ENCODE measurements around the gene FAM110A.
"Not testable (repeated sequence)": the region's sequence is repeated elsewhere in the genome, so short reads cannot be mapped to it uniquely, and the experiment has no call there.

Gene FAM110A

DNA sequence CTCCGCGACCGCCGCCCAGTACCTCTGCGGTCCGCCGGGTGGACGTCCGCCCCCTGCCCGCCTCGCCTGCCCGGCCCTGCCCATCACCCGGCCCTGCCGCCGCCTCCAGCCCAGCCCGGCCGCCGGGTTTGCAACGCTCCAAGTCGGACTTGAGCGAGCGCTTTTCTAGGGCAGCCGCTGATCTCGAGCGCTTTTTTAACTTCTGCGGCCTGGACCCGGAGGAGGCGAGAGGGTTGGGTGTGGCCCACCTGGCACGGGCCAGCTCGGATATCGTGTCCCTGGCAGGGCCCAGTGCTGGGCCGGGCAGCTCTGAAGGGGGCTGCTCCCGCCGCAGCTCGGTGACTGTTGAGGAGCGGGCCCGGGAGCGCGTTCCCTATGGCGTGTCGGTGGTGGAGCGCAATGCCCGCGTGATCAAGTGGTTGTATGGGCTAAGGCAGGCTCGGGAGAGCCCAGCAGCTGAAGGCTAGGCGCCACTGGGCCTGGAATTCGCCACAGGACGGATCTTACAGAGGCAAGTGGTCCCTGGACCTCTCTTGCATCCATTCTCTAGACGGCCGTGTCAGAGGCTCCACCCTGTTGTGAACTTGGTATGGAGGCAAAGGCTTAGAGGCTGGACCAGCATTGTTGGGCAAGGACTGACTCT, 11.8 kb downstream of the FAM110A start:
- DNase-seq: no peak

DNA sequence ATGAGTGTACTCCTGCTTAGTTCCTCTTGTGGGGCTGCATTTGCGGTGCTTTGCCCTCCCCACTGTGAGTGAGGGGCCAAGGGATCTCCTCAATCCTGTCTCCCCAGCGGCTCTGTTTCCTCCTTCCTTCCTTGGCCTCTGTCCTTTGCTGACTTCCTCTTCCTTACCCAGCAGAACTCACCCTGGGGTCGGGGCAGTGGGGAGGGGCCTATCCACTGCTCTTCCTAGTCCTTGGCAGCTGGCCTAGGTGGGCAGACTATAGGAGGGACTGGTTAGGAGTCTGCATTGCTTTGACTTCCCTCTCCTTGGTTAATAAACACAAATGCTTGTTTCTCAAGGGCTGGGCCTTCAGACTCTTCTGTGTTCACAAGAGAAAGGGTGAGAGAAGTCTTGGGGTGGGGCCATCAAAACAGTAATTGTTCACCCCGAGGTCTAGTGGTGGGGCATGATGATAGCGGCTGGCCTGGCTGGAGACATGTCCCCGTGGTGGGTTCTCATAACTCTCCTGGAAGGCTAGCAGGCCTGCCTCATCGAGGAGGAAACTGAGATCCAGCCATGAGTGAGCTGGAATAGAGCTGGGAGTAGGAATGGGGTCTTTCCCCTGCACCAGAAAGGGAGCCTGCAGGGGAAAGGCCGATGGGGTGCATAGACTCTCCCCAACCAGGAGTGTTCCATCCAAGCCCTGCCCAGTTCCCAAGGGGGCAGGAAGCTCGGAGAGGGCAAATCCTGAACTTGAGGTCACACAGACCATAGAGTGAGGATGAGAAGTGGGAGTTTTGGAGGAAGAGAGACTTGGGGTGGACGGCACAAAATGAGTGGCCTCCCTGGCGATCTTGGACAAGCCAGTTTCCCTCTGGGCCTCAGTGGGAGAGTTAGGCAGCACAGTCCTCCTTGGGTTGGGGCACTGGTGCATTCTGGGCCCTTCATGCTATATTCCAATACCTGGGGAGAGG, 12.7 kb downstream of the FAM110A start:
- DNase-seq: no peak

DNA sequence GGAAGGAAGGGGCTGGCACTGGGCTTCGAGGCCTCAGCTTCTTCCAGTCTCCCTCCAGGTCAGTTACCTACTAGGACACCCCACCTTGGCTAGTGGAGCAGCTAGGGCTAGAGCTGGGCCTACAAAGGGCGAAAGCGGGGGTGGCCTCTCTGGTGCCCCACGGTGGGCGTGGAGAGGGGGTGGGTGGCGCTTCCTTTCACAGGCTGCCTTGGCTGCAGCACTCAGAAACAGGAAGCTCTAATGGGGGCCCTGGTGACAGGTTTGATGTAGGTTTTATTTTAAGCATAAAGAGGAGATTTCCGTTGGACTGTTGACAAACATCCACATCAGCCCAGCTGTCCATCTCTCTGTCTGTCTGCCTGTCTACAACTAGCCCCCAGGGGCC, 13.4 kb downstream of the FAM110A start:
- no peak for DNase-seq

DNA sequence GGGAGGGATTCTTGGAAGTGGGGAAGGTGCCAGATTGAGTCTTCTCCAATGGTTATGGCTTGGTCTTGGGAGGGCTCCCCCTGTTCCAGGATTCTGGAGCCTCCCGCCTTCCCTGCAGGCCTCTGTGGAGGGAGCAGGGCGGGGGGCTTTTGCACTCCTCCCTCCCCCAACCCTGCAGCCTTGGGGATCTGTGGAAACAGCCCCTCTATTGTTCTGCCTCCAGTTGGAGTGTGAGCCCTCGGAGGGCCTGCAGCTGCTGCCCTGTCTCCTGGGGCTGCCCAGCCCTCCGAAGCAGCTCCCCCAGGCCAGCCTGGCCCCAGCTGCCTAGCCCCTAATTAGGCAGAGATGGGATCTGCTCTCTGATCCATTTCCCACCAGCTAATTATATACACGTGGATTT, 14.7 kb downstream of the FAM110A start:
- no peak for DNase-seq

DNA sequence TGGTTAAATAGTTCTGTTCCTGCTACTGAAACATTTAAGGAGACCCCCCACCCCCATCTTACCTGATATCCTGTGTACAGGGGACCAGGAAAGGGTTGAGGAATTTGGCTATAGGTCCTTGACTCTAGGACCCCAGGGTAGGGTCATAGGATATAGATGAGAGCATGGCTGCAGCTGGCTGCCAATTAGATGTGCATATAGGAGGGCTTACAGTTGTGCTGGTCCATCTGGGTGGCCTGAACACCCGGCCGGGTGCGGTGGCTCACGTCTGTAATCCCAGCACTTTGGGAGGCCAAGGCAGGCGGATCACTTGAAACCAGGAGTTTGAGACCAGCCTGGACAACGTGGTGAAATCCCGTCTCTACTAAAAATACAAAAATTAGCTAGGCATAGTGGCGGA, 15.2 kb downstream of the FAM110A start:
- not testable (repeated sequence) for DNase-seq

DNA sequence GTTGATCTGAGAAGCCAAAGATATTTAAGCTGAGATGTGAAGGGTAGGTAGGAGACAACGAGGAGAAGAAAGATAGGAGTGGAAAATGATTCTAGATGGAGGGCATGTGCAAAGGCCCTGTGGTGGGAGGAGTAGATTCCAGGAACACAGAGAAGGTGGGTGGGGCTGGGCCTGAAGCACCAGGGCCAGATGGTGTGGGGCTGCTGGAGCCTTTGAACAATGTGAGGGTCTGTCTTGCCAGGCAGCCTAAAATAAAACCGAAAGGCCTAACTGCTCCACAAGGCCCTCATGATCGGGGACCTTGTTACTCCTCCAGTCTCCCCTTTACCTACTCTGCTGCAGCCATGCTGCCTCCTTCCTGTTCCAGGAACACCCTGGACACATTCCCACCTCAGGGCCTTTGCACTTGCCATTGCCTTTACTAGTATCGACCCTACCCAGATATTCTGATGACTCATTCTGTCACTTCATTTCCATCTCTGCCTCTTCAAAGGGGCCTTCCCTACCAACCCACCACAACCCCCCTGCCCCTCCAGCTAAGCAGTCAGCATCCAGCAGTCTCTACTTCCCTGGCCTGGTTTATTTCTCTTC, 20.0 kb downstream of the FAM110A start:
- DNase-seq: no peak

DNA sequence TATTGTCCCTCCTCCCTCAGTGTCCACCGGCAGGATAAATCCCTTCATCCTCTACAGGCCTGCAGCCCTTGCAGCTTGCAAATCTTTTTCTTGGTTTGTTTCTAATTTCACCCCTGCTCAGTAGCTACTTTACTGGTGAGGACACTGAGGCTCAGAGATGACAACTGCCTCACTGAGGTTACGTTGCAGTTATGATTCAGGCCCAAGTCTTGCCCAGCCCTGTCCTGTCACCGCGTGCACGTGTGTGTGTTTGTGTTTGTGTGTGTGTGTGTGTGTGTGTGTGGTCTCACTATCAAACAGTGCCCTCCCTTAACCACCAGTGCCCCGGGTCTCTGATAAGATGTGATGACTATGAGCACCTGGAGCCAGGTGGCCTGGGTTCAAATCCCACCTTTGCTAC, 21.1 kb downstream of the FAM110A start:
- no peak for DNase-seq

DNA sequence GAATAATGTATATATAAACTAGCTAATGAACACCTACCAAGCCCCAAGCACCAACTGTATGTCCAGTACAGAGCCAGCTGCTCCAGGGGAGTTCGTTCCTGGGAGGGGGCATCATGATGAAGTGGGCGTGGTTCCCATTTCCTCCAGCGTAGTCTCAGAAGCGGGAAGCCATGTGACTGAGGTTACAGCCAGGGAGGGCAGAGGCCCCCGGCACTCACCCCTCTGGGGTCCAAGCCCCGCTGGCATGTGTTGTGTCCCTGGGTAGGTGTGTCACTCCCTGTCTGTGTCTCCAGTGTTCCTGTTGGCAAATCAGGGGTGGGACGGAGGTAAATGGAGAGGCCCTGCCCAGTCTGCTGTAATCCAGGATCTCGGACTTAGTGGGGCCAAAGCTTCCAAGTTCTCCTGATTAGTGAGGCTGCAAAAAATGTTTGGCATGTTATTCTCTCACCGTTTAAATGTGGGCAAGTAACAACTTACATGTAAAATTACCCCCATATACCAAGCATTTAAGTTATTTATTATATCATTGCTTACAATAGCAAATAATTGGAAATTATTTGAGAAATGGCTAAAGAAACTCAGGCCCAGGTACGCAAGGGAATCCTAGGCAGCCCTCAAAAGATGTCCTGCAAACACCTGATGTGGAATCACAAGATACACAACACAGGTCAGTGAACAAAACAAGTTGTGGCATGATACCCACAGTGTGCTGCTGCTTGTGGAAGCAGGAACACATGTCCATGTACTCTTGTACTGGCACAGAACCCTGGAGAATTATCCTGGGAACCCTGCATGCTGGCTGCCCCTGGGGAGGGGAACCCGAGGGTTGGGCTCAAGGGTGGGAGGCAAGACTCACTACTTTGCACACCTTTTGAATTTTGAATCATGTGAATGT, 22.2 kb downstream of the FAM110A start:
- no peak for DNase-seq

DNA sequence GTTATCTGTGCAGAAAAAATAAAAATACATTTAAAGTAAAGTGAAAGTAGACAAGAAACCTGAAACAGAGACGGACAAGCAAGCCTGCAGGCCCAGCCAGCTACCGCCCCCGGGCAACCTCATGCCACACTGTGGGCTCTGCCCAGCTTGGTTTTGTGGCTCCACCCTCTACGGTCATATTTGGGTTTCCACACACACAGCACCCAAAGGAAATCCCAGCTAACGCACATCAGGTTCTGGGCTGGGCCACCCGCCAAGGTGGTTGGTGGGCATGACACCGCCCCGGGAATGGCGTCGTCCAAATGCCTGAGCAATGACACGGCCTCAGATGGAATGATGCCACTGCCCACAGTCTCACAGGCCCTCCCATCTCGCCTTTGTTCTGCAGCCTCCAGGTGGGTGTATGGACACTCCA, 22.9 kb downstream of the FAM110A start:
- no peak for DNase-seq

DNA sequence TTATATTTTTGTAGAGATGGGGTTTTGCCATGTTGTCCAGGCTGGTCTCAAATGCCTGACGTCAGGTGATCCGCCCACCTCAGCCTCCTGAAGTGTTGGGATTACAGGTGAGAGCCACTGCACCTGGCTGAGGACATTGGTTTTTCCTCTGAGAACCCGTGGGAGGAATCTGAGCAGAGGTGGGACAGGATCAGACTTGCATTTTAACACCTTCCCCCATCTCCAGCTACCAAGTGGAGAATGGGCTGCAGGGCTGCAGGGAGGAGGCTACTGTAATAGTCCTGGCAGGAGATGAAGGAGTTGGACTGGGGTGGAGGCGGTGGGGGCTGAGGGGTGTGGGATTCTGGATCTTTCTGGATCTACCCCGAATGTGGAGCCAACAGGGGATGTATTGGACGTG, 24.5 kb downstream of the FAM110A start:
- DNase-seq: no peak

DNA sequence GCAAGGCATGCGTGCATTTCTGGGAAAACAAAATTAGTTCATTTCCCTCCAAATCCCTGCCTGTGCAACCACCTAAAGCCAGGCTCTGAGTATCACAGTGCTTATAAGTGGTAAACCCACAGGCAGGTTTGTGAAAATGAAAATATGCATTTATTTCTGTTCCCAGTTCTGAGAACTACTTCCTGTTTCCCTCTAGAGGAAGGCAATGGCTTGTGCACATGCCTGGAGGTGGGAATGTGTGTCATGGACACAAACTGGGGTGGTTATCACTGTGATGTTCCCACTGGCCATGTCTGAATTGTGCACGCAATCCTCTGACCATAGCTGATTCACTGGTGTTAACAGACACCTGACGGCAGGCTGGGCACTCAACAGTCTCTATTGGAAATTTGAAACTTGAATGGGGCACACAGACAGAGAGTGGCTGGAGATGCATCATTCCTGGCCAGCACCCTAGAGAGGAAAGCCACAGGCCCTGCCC, 26.3 kb downstream of the FAM110A start:
- no peak for DNase-seq

DNA sequence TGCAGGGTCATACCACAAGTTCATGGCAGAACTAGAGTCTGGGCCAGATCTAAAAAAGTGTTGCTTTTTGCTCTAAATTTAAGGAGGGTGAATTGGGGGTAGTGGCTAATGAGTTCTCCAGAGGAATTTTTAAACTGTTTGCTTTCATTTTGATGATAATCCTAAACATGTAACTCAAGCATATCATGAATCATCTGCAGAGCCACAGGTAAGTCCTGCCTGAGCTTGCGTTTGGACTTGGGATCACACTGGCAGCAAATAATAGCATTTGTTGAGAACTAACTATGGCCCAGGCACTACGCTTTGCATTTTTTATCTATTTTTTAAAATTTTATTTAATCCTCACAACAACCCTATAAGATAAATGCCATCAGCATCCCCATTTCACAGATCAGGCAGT, 27.4 kb downstream of the FAM110A start:
- no peak for DNase-seq

DNA sequence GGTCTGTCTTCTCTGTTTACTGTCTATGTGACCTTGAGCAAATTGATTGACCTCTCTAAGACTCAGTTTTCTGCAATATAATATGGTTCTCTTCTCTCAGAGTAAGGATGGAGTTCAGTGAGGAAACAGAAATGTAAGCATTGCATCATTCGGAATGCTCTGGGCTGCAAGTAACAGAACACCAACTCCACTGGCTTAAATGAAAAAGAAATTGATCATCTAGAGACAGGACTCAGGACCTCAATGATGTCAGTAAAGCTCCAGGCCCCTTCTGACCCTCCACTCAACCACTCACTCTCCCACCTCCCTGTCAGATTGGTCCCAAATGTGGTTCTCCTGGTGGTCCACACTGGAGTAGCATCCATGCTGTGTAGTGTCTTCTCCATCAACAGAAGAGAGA, 31.9 kb downstream of the FAM110A start:
- no peak for DNase-seq

DNA sequence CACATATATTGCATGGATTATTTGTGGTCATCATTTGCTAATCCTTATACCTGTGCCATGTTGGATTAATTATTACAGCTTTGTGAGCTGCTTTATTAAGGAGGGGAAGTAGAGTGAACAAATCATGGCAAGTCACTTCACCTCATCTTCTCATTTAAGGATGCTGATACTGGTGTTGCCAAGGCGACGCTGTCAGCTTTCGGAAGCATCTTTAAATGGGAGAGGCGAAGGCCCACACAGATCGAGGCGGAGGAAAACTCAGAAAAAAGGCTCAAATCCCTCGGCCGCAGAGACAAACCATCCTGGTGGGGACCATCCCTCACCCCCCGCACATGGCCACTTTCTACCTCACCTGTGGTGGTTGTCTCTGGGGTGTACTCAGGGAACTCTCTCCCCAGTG, 34.8 kb downstream of the FAM110A start:
- no peak for DNase-seq

DNA sequence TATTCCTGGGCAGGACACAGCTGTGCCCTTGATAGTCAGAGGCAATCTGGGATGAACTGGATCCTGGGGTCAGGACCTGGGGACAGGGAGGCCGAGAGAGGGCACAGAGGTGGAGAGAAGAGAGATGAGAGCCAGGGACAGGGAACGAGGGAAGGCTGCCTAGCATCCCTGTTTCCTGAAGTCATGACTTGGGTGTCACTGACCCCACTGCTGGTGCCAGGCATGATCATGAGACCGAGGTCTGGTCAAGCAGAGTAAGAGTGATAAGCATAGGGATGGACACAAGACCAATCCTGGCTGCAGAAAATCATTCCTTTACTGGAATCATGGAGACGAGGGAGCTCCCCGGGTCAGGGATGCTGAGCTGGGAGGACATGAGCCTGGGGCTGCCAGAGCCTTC, 36.1 kb downstream of the FAM110A start:
- no peak for DNase-seq

DNA sequence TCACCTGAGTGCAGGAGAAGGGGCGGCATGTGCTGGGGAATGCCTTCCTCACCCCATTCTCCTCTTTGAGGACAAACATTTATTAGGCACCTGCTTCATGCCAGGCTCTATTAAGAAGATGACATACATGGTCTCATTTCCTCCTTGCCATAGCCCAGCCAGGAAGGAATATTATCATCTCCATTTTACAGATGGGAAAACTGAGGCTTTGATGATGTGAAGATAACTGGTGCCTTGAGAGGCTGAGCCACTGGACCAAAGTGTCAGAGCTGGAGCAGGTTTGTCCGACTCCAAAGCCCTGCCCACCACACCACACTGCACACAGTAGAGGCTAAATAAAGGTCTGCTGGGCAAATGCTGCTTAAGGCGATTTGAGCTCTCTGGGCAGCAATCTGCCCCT, 37.2 kb downstream of the FAM110A start:
- no peak for DNase-seq

DNA sequence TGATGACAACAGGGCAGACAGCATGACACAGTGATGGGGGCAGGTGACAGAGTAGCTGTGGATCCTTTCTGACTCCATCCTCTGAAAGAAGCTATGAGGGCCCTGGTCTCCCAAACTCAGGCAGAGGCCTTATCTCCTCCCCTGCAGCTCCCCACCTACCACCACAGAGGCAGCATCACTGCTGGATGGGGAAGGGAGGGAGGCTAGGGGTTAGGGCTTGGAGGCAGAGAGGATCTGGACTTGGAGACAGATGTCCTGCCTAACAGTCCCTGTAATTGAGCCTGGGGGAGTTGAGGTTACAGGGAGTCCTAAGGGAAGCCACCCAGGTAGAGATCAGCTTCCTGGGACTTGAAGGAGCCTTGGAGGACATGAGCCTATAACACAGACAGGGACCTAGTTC, 37.9 kb downstream of the FAM110A start:
- DNase-seq: no peak

DNA sequence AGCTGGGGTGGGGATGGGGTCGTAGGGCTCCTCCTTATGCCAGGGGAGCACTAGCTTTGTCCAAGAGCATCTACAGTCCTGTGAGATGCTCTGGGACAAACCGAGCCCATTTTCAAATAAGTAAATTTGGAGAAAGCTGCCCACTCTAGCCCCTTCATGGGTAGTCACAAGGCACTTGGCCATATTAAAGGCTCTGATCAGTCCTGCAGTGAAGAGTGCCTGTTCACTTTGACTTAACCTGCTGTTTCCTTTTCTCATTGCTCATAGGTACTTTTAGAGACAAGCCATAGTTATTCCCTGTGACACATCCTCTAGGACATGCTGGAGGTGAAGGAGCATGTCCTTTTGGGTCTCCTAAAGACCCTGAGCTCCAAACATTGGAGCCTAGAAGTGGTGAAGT, 38.4 kb downstream of the FAM110A start:
- DNase-seq: no peak

DNA sequence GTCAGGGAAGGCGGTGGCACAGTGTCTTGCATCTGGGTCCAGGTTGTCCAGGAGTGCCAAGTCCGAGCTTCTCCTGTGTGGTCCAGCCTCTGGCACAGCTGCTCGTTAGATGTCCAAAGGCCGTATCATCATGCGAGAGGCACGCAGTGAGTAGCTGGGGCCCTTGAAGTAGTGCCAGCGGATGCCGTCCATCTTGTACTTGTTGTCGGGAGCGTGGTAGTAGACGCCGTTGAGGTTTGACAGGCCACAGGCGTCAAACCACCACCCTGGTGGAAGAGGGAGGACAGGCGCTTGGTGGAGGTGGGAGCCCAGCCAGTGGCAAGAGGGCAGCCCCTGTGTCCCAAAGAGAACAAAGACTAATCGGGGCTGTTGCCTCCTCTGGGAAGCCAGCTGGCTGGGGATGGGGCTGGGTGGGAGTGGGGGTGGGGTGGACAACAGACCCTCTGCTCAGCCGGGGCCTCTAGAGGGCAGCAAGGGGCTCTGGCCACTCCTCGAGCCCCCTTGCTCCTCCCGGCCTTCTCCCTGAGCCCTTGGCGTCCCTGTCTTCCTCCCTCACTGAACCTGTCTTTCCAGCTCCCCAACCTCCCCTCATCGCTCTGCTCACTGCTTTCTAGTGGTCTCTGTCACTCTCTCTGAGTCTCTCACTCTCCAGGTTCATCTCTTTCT, 39.5 kb downstream of the FAM110A start:
- no peak for DNase-seq

DNA sequence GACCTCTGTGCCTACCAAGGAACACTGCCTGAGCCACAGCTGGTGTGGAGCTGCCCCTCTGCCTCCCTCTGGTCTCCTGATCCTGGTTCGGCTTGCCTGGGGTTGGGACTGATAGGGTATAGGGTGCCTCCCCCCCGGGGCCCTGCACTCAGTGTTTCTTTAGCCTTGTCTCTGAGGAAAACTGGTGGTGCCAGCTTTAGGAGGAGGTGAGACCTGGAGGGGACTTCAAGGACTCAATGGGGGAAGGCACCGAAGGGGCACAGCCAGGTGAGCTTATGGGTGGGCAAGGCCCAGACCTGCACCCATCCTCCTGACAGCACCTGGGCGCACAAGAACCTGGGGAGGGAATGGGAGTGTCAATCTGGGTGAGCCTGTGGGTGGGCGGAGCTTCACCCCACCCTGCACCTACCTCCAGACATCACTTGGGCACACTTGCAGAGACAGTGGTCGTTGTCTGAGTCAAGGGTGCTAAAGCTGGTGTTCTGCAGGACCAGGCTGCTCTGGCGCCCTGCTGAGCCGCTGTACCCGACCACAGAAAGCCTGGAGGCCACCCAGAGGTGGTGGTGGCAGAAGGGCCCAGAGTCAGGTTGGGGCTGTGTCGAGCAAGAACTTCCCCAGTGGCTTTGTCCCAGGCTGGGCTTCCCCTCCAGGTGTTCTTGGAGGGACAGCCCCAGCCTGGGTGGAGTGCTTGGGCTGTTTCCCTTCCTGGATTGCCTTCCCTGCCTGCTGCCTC, 40.5 kb downstream of the FAM110A start:
- no peak for DNase-seq

DNA sequence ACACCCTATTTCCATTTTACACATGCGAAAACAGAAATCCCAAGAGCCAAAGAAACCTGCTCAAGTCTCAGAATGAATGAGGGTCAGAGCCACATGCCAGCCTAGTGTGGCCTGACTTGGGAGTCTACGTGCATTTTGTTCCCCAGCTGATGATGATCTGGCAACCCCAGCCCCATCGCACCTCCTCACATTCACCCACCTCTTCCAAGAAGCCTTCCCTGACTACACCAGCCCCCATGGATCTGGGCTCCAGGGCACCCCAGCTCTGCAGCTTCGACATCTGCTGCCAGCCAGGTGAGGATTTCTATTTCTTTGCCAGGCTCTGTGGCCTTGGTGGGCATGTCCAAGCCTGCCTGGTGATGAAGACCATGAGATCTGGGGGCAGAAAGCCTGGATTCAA, 41.6 kb downstream of the FAM110A start:
- no peak for DNase-seq

DNA sequence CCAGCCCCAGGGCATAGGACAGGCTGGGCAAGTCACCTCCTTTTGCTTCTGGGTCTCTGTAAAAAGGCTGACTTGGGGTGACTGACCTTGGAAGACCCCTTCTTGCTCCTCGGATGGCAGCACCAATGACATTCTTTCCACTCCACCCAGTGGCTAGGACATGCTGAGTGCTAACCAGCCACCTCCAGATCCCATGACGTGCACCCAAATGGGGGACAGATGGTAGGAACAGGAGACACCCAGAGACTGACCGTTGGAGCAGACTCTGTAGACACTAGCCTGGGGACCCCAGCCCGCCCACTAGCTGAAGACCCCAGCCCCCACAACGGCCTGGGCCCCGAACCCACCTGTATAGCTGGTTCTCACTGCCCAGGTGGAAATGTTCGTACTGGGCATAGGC, 44.3 kb downstream of the FAM110A start:
- no peak for DNase-seq

Data from NCI-H1092 treated with DMSO at 0.1 percent for 48 hours (cell line).